B cell (primary cell): Measurements from ENCODE around the gene RANBP3.

ENCODE experiments used
- EZH2 ChIP-seq: IDR thresholded peaks from 2 replicates; pipeline ENCODE4 v1.6.1; 2012; ENCODE audit warnings: borderline replicate concordance, low read depth, mild to moderate bottlenecking, moderate library complexity, low read length; ENCODE audit not compliant: insufficient read depth, poor library complexity, severe bottlenecking
- TF ChIP-seq, protein P1 (sequence below): fragments of 200-600 bp; IDR thresholded peaks from one replicate; pipeline ENCODE4 v1.8.0; 2022; ENCODE audit warnings: antibody characterized with exemption, mild to moderate bottlenecking

DNA sequence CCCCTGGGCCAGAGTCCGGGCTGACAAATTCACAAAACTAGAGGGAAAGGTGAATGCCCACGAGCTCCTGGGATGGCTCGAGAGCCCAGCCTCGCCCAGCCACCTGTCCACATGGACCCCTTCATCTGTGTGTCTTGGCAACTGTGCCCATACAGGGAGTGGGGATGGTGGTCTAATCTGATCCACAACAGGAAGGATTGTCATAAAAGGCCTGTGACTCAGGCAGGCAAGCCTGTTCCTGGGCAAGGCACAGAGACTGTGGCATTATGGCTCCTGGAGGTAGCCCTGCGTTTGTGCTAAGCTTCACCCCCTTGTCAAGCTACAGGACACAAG lies 43.9 kb downstream of the RANBP3 start:
- TF ChIP-seq, protein P1, sequence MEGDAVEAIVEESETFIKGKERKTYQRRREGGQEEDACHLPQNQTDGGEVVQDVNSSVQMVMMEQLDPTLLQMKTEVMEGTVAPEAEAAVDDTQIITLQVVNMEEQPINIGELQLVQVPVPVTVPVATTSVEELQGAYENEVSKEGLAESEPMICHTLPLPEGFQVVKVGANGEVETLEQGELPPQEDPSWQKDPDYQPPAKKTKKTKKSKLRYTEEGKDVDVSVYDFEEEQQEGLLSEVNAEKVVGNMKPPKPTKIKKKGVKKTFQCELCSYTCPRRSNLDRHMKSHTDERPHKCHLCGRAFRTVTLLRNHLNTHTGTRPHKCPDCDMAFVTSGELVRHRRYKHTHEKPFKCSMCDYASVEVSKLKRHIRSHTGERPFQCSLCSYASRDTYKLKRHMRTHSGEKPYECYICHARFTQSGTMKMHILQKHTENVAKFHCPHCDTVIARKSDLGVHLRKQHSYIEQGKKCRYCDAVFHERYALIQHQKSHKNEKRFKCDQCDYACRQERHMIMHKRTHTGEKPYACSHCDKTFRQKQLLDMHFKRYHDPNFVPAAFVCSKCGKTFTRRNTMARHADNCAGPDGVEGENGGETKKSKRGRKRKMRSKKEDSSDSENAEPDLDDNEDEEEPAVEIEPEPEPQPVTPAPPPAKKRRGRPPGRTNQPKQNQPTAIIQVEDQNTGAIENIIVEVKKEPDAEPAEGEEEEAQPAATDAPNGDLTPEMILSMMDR: no peak
- TF ChIP-seq EZH2: no peak
